DMS53 treated with DMSO at 0.1 percent for 48 hours (cell line): ENCODE measurements around the gene ACE.

Experiments used
- DNase-seq: peaks from one replicate; lab custom pipeline; 2025; ENCODE audit not compliant: unreplicated experiment; lab: John Stamatoyannopoulos, UW

The ACE gene

GRCh38 chr17:63476854-63477479, at the start of gene ACE:
Gene ACE, plus strand, starts transcription at chr17:63477061. Its CDS starts 34 bp downstream, at chr17:63477095.
- no peak for DNase-seq

- DNase-seq = no peak
Measured at GRCh38 chr17:63429766-63430165, 47.1 kb upstream of the ACE start.

- no peak for DNase-seq
Measured at GRCh38 chr17:63430223-63430622, 46.6 kb upstream of the ACE start.

- no peak for DNase-seq
Measured at GRCh38 chr17:63431618-63431938, 45.3 kb upstream of the ACE start.

DNA sequence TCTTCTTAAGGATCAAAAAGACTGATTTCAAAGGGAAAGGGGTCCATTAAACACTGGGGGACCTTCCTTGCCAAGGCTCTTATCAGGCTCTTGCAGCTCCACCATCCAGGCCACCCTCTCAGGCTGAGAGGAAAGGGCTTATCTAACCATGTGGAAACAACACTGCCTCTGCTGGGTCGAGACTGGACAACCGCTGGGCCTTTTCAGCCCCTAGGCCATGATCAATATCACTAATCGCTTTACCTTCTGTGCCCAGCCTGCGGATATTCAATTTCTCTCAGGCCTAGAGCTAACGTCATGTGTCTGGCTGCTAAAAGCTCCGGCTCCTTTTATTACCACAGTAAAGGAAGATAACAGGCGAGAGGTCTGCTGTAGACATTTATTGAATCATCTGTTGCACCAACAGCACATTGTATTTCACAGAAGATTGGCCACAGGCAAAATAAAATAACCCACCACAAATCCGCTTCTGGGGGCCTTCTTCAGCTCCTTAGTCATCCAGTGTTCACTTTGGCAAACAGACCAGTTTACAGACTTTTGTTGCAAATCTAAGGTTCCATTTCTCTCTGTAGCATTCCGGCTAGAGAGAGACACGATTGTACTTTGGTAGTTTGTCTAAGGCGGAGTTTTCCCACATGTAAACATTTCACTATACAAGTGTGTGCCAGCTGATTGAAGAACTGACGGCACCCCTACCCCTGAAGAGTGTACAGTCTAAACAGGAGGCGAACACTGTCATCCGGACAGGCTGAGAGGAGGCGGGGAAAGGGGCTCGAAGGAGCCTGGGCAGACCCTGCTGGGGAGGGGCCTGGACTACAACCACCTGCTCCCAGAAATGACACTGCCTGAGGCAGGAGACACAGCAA, 44.7 kb upstream of the ACE start:
- DNase-seq = no peak

GRCh38 chr17:63433746-63434591, 42.9 kb upstream of the ACE start:
- DNase-seq = no peak

- no peak for DNase-seq
Measured at GRCh38 chr17:63434951-63435571, 41.8 kb upstream of the ACE start.

GRCh38 chr17:63435681-63436522, 41.0 kb upstream of the ACE start:
- peak; percentile 63 for DNase-seq

GRCh38 chr17:63436523-63437110, 40.2 kb upstream of the ACE start:
- DNase-seq = no peak

DNA sequence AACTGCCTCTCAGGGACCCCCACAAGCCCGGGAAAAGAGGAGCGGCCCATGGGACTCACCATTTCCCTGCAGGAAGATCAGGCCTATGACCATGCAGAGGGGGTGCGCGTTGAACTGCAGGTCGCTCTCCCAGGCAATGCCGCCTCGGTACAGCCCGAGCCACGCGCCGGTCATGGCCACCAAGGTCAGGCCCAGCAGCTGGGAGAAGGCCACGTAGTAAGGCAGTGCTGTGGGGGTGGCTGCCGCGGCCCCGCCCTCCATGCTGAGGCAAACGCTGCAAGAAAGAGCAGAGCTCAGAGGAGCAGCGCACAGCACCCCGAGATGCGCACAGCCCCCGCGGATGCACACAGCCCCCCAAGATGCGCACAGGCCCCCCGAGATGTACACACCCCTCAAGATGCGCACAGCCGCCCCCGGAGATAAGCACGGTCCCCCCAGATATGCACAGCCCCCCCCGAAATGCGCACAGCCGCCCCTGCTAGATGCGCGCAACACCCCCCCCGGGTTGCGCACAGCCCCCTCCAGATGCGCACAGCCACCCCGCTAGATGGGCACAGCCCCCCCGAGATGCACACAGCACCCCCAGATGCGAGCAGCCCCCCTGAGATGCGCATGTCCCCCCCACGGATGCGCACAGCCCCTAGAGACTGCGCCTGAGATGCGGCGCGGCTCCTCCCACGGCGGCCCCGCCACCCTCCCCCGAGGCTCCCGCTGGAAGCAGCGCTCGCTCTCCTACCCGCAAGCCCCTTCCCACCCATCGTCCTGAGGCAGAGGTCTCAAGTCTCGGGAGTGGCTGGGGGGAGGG, 39.4 kb upstream of the ACE start:
- DNase-seq = no peak

- DNase-seq = no peak
Measured at GRCh38 chr17:63438092-63439051, 38.5 kb upstream of the ACE start.

- DNase-seq = no peak
Measured at GRCh38 chr17:63439687-63440086, 37.2 kb upstream of the ACE start.

GRCh38 chr17:63440127-63440769, 36.6 kb upstream of the ACE start:
- no peak for DNase-seq

DNA sequence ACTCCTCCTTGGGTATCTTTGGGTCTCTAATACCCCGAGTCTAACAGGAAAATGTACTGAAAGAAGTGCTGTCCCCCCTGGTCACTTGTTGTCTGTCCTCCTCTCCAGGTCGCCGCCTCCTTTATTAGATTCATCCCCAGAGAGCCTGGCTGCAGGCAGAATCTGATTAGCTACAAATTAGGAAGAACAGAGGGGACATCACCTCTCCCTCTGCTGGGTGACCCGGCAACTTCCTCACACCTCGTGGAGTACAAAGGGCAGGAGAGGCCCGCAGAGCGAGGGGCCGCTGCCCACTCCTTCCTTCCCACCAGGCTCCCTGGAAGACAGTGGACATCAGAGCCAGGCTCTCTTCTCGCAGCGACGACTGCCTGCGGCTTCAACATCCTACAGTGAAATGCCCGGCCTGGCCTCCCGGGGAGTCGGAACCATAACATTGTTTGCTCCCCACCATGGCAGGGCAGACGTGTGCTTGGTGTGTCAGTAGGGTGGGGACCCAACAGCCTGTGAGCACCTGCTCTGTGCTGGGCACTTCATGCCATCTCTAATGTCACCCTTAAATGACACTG, 36.0 kb upstream of the ACE start:
- DNase-seq = no peak

GRCh38 chr17:63441654-63442053, 35.2 kb upstream of the ACE start:
- no peak for DNase-seq

DNA sequence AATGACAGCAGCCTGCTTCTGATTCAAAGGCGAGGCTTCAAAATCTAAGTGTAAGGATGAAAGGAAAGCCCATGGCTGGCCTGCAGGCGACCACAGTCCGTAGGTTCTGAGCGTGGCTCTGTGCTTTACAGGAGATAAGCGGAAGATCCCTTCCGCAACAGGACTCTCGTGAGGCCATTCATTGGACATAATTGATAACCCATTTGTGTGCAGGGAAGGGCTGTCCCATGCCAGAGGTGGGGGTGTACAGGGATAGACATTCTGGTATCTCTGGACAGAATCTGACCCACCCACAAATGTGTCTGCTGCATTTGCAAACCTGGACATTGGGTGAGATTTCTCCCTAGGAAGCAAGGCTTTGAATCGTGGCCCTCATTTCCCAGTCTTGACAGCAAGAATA, 34.8 kb upstream of the ACE start:
- DNase-seq = no peak

DNA sequence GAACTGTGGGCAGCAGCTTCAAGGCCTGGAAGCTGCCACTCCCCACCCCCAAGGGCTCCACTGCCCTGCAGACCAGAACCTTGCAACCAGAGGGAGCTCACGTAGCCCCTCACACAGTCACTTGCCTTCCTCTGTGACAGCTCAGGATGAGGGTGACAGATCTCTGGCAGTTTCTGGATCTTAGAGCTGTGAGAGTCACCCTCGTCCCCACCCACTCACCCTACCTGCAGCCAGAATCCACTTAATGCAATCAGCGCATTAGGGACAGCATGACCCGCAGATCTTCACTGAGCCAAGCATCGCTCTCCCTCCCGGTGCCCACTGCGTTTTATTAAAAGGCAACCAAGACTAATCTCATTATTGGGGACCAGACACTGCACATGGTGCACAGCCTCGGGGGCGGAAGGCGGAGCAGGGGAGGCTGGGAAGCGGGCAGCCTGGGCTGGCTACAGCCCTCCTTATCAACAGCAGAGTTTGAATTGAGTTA, 34.3 kb upstream of the ACE start:
- DNase-seq = no peak
